Right lobe of liver (tissue), 6 donors: ENCODE data around the gene MUC5B. TPM values are rescaled to one million over a fixed set of nuclear protein-coding genes. Genes with fewer than 3 reads are reported as not detected.
A peak's percentile ranks its signal among the peaks of the same experiment; 100 is the strongest.
"Not testable (repeated sequence)": the region's sequence is repeated elsewhere in the genome, so short reads cannot be mapped to it uniquely, and the experiment has no call there.

Experiments used
- ATAC-seq, 4 donors: fragments of 200-7000 bp; cut with Tn5 transposase; one replicate each; pipeline ENCODE4 v1.9.1; 2020; ENCODE audit warnings: mild to moderate bottlenecking in 4 of 4, moderate library complexity in 4 of 4
- DNase-seq, 3 donors: peaks; one replicate each; pipeline ENCODE4 v3.0.0-alpha.2; 2020
- H3K27ac ChIP-seq, 3 donors: fragments of 200-600 bp; one replicate each; pipeline ENCODE4 v1.8.0; 2022
- H3K27me3 ChIP-seq, 2 donors: fragments of 200-600 bp; one replicate each; pipeline ENCODE4 v1.8.0; 2022
- H3K36me3 ChIP-seq, 4 donors: fragments of 200-600 bp; sonication (generic) in 1 of 4; one replicate each; pipeline versions ENCODE4 v1.5.1 to v1.8.0; 2017 to 2022; ENCODE audit warnings: control low read depth in 1 of 4
- H3K4me1 ChIP-seq, 4 donors: fragments of 200-600 bp; sonication (generic) in 1 of 4; one replicate each; pipeline versions ENCODE4 v1.5.1 to v1.8.0; 2017 to 2022; ENCODE audit warnings: control low read depth in 1 of 4
- H3K4me3 ChIP-seq, 3 donors: fragments of 200-600 bp; one replicate each; pipeline ENCODE4 v1.8.0; 2022
- H3K9me3 ChIP-seq, 4 donors: fragments of 200-600 bp; sonication (generic) in 1 of 4; one replicate each; pipeline versions ENCODE4 v1.5.1 to v1.8.0; 2017 to 2022; ENCODE audit warnings: control low read depth in 1 of 4
- CTCF ChIP-seq, 4 donors: fragments of 200-600 bp in 3 of 4; fragments of 450-650 bp in 1 of 4; IDR thresholded peaks; one replicate each; pipeline versions ENCODE4 v1.5.1 to v1.8.0; 2016 to 2022; ENCODE audit warnings: antibody characterized with exemption in 4 of 4, mild to moderate bottlenecking in 2 of 4
- POLR2A ChIP-seq: fragments of 450-650 bp; IDR thresholded peaks from one replicate; pipeline ENCODE4 v1.6.1; 2017; ENCODE audit warnings: antibody characterized with exemption, mild to moderate bottlenecking
- WGBS: methylation state at CpG from one replicate; pipeline ENCODE4 v1.1.6; 2018; ENCODE audit warnings: low coverage, low lambda C conversion rate; ENCODE audit not compliant: insufficient coverage; ENCODE audit errors: missing lambda C conversion rate; 5-methylcytosine and 5-hydroxymethylcytosine counted together
- intact Hi-C, 2 donors: fragments of 100-400 bp; cut with DNase I; formaldehyde crosslinking; loops; one replicate each; pipeline versions ENCODE4 v1.11.2 to v1.14.1; 2022
- long read RNA-seq: library from polyadenylated mRNA; unstranded; transcript quantifications from one replicate; pipeline ENCODE4 v2.0.0, GENCODE V29; 2019
- total RNA-seq, 6 experiments: library from RNA; depleted of rRNA in 2 of 6; stranded (reverse); fragments of >200 nt in 2 of 6; fragmentation: NEBNext Ultra II Directional in 3 of 6; extraction: Animal tissue kit (Norgen Biotek cat#: 25700) in 3 of 6; gene quantifications; one replicate each; pipeline versions ENCODE4 v1.1.0 to v1.2.4, GENCODE V29; 2016 to 2023
- donor health status: DM: no; HTN: yes; CAD: no.
- donor health status: DM: no; HTN: no; CAD: no.
- donor health status: DM: no; HTN: no; CAD: no.
- donor health status: DM: no; HTN: yes; CAD: no.
- donor health status: DM: no; HTN: yes; CAD: no.

The MUC5B gene
- total RNA-seq, result 1 to 10 TPM in 2 of 6 experiments, under 1 TPM in 4; 0.06 to 3.7 (median 0.78) TPM
- long read RNA-seq, result 0 reads

GRCh38 chr11:1222491-1223345 is at the start of gene MUC5B:
Gene MUC5B, plus strand, starts transcription at chr11:1223066. Its CDS starts 58 bp downstream, at chr11:1223124.
- no peaks in the 10 kb centered on the region for H3K36me3 ChIP-seq
- H3K4me3 ChIP-seq, result no peak within 1 kb of the TSS
- ATAC-seq (peak in 1 of 4 donors; percentile 22), DNase-seq (peak; percentile 21 to 64 (median 51))
- no CpG with 5 or more reads among the region's 36 CpGs for WGBS
- no peaks in the 10 kb centered on the region for H3K9me3 ChIP-seq
- no peaks in the 10 kb centered on the region for H3K4me1 ChIP-seq
- H3K27ac ChIP-seq, result no peak within 1 kb of the TSS
- TF ChIP-seq CTCF (IDR thresholded peaks at IDR 0.05) (no peak), POLR2A (no peak)
- no peaks in the 10 kb centered on the region for H3K27me3 ChIP-seq
- intact Hi-C loops, result no loop called here

- intact Hi-C loops, DNase-seq: not testable (repeated sequence)
- WGBS, result 85% methylated on average over 3 of the region's 3 CpGs
Measured at GRCh38 chr11:1173396-1173795, 49.5 kb upstream of the MUC5B start.

GRCh38 chr11:1174441-1175370 is 48.2 kb upstream of the MUC5B start:
- Histone ChIP-seq H3K27ac (no peak overlapping the region), H3K4me3 (no peak overlapping the region), H3K27me3 (no peaks in the 10 kb centered on the region), H3K4me1 (no peaks in the 10 kb centered on the region), H3K9me3 (no peaks in the 10 kb centered on the region), H3K36me3 (no peaks in the 10 kb centered on the region)
- no peak for ATAC-seq
- WGBS, result 60% methylated on average over 4 of the region's 39 CpGs
- peak in 1 of 3 donors; percentile 11 for DNase-seq
- TF ChIP-seq CTCF (IDR thresholded peaks at IDR 0.05) (no peak), POLR2A (no peak)
- intact Hi-C loops, result no loop called here

More at GRCh38 chr11:1173396-1173795, 49.5 kb upstream of the MUC5B start:
- H3K4me3 ChIP-seq, H3K4me1 ChIP-seq, H3K27ac ChIP-seq, H3K36me3 ChIP-seq, H3K27me3 ChIP-seq, H3K9me3 ChIP-seq, ATAC-seq: not testable (repeated sequence)

GRCh38 chr11:1175461-1176223 is 47.2 kb upstream of the MUC5B start:
- no peaks in the 10 kb centered on the region for H3K36me3 ChIP-seq
- no peak overlapping the region for H3K27ac ChIP-seq
- no peaks in the 10 kb centered on the region for H3K27me3 ChIP-seq
- WGBS, result 76% methylated on average over 20 of the region's 22 CpGs
- no peaks in the 10 kb centered on the region for H3K4me1 ChIP-seq
- no peak for TF ChIP-seq POLR2A
- TF ChIP-seq CTCF (IDR thresholded peaks at IDR 0.05), result no peak
- peak in 1 of 3 donors; percentile 1 for DNase-seq
- intact Hi-C loops, result no loop called here
- H3K4me3 ChIP-seq, result no peak overlapping the region
- no peaks in the 10 kb centered on the region for H3K9me3 ChIP-seq
- ATAC-seq, result no peak
